Upper lobe of left lung (tissue), 6 donors: ENCODE results near the gene PPP1R12A. TPM values are rescaled to one million over a fixed set of nuclear protein-coding genes. Genes with fewer than 3 reads are reported as not detected.

Source experiments
- ATAC-seq, 2 donors: fragments of 200-7000 bp; cut with Tn5 transposase; one replicate each; pipeline ENCODE4 v1.9.1; 2022; ENCODE audit warnings: mild to moderate bottlenecking in 2 of 2, moderate library complexity in 2 of 2; ENCODE audit not compliant: low FRiP score in 2 of 2
- DNase-seq, 2 donors: peaks; one replicate each; pipeline ENCODE4 v3.0.0-alpha.2; 2019 to 2020
- H3K27ac ChIP-seq, 4 donors: fragments of 200-600 bp; sonication (generic); one replicate each; pipeline ENCODE4 v1.5.1; 2016 to 2019
- H3K27me3 ChIP-seq, 4 donors: fragments of 200-600 bp; sonication (generic); one replicate each; pipeline ENCODE4 v1.5.1; 2017 to 2019
- H3K36me3 ChIP-seq, 4 donors: fragments of 200-600 bp; sonication (generic); one replicate each; pipeline ENCODE4 v1.5.1; 2016 to 2019
- H3K4me1 ChIP-seq, 4 donors: fragments of 200-600 bp; sonication (generic); one replicate each; pipeline ENCODE4 v1.5.1; 2018 to 2019
- H3K4me3 ChIP-seq, 4 donors: fragments of 200-600 bp; sonication (generic); one replicate each; pipeline ENCODE4 v1.5.1; 2017 to 2019; ENCODE audit warnings: mild to moderate bottlenecking in 2 of 4, moderate library complexity in 1 of 4
- H3K9me3 ChIP-seq, 4 donors: fragments of 200-600 bp; sonication (generic); one replicate each; pipeline ENCODE4 v1.5.1; 2018 to 2019
- EP300 ChIP-seq, 4 donors: sonication (generic); formaldehyde crosslinking; IDR thresholded peaks; one replicate each; pipeline ENCODE4 v1.5.1; 2017; ENCODE audit warnings: antibody characterized with exemption in 4 of 4, control low read depth in 2 of 4
- POLR2A ChIP-seq, 4 donors: fragments of 450-650 bp; IDR thresholded peaks; one replicate each; pipeline ENCODE4 v1.5.1; 2016 to 2017; ENCODE audit warnings: antibody characterized with exemption in 4 of 4, mild to moderate bottlenecking in 2 of 4
- POLR2AphosphoS5 ChIP-seq, 2 donors: sonication (generic); formaldehyde crosslinking; IDR thresholded peaks; one replicate each; pipeline ENCODE4 v1.5.1; 2017; ENCODE audit warnings: antibody characterized with exemption in 2 of 2
- WGBS, 2 donors: methylation state at CpG; one replicate each; pipeline ENCODE4 v1.1.5; 2017 to 2018; 5-methylcytosine and 5-hydroxymethylcytosine counted together
- total RNA-seq, 6 donors: library from RNA; depleted of rRNA in 4 of 6; stranded (reverse); fragments of >200 nt in 4 of 6; gene quantifications; one replicate each; pipeline versions ENCODE4 v1.1.0 to v1.2.1, GENCODE V29; 2016 to 2021
- TF ChIP-seq, protein P1 (sequence below), 6 experiments: fragments of 450-650 bp in 4 of 6; fragments of 200-600 bp in 2 of 6; sonication (generic) in 2 of 6; IDR thresholded peaks; one replicate each; pipeline ENCODE4 v1.5.1; 2016 to 2019; ENCODE audit warnings: antibody characterized with exemption in 6 of 6
- donor health status: DM: no; HTN: no; CAD: no; lungs with moderate emphysema.
- donor health status: DM: no; HTN: yes; CAD: no; lungs with severe emphysema.

PPP1R12A gene
- total RNA-seq, 6 donors from 2014 or later: 50.7 to 234 (median 90.4) TPM

DNA sequence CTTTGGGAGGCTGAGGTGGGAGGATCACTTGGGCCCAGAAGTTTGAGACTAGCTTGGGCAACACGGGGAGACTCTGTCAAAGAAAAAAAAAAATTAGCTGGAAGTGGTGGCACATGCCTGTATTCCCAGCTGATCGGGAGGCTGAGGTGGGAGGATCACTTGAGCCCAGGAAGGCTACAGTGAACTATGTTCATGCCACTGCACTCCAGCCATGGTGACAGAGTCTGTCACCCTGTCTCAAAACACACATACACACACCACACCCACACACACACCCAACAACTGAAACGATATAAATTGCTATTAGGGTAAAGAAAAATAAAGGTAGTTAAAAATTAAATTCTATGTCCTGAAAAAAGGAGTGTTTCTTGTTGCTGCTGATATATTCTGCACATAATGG is 7.9 kb downstream of the PPP1R12A start:
- Histone ChIP-seq H3K9me3 (no peaks in the 10 kb centered on the region), H3K27ac (peak overlapping the region in 1 of 4 donors; percentile 27), H3K4me3 (no peak overlapping the region), H3K4me1 (peaks cover 5 to 40% (median 21%) of the 10 kb centered on the region in 4 donors), H3K27me3 (no peaks in the 10 kb centered on the region), H3K36me3 (no peaks in the 10 kb centered on the region)
- WGBS, 2 donors: 56 to 82% methylated on average over 3 of the region's 3 CpGs
- ATAC-seq (no peak), DNase-seq (no peak)
- TF ChIP-seq, protein P1, sequence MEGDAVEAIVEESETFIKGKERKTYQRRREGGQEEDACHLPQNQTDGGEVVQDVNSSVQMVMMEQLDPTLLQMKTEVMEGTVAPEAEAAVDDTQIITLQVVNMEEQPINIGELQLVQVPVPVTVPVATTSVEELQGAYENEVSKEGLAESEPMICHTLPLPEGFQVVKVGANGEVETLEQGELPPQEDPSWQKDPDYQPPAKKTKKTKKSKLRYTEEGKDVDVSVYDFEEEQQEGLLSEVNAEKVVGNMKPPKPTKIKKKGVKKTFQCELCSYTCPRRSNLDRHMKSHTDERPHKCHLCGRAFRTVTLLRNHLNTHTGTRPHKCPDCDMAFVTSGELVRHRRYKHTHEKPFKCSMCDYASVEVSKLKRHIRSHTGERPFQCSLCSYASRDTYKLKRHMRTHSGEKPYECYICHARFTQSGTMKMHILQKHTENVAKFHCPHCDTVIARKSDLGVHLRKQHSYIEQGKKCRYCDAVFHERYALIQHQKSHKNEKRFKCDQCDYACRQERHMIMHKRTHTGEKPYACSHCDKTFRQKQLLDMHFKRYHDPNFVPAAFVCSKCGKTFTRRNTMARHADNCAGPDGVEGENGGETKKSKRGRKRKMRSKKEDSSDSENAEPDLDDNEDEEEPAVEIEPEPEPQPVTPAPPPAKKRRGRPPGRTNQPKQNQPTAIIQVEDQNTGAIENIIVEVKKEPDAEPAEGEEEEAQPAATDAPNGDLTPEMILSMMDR (IDR thresholded peaks at IDR 0.05): no peak
- TF ChIP-seq POLR2A (IDR thresholded peaks at IDR 0.05): no peak

DNA sequence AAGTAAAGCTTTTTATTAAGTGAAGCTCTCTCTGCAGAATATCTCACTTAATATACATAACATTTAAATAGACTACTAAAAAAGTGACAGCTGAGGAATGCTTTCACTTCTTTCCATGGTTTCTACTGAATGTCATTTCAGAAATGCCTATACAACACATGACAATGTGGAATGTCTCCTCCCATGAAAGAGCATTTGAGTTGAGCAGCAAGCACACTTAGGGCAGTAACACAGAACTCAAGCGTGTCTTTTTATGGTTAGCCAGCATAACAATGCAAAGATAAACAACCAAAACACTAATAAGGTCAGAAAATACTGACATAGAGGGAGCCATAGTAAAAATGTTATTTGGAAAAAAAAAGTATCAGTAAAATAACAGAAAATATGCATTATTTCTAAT is 9.4 kb downstream of the PPP1R12A start:
- Histone ChIP-seq H3K4me3 (no peak overlapping the region), H3K36me3 (no peaks in the 10 kb centered on the region), H3K27me3 (no peaks in the 10 kb centered on the region), H3K9me3 (no peaks in the 10 kb centered on the region), H3K27ac (peak overlapping the region in 1 of 4 donors; percentile 20), H3K4me1 (peaks cover 17 to 33% (median 24%) of the 10 kb centered on the region in 4 donors)
- DNase-seq (no peak), ATAC-seq (no peak)
- WGBS, 2 donors: 45 to 69% methylated on average over 1 of the region's 1 CpG
- TF ChIP-seq POLR2AphosphoS5 (IDR thresholded peaks at IDR 0.05): no peak
- no peak for TF ChIP-seq POLR2A (IDR thresholded peaks at IDR 0.05)
- no peak for TF ChIP-seq EP300 (IDR thresholded peaks at IDR 0.05)
- TF ChIP-seq, protein P1 (IDR thresholded peaks at IDR 0.05): no peak

DNA sequence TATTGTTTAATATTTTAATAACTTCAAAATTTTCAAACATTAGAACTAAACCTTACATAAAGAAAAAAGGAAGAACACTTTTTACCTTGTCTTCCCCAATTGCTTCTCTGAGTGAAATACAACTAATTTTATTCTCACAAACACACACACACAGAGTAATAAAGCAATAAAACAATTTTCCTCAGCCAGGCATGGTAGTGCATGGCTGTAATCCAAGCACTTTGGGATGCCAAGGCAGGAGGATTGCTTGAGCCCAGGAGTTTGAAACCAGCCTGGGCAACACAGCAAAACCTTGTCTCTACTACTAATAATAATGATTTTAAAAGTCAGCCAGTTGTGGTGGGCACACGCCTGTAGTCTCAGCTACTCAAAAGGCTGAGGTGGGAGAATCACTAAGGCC is 13.1 kb downstream of the PPP1R12A start:
- WGBS, 2 donors: 94% methylated on average over 1 of the region's 1 CpG
- Histone ChIP-seq H3K9me3 (no peaks in the 10 kb centered on the region), H3K4me1 (peaks cover 12 to 34% (median 23%) of the 10 kb centered on the region in 4 donors), H3K27me3 (no peaks in the 10 kb centered on the region), H3K36me3 (no peaks in the 10 kb centered on the region), H3K27ac (no peak overlapping the region), H3K4me3 (no peak overlapping the region)
- DNase-seq (no peak), ATAC-seq (no peak)
- TF ChIP-seq, protein P1 (IDR thresholded peaks at IDR 0.05): no peak
- no peak for TF ChIP-seq POLR2A (IDR thresholded peaks at IDR 0.05)
- no peak for TF ChIP-seq EP300 (IDR thresholded peaks at IDR 0.05)
- no peak for TF ChIP-seq POLR2AphosphoS5 (IDR thresholded peaks at IDR 0.05)

DNA sequence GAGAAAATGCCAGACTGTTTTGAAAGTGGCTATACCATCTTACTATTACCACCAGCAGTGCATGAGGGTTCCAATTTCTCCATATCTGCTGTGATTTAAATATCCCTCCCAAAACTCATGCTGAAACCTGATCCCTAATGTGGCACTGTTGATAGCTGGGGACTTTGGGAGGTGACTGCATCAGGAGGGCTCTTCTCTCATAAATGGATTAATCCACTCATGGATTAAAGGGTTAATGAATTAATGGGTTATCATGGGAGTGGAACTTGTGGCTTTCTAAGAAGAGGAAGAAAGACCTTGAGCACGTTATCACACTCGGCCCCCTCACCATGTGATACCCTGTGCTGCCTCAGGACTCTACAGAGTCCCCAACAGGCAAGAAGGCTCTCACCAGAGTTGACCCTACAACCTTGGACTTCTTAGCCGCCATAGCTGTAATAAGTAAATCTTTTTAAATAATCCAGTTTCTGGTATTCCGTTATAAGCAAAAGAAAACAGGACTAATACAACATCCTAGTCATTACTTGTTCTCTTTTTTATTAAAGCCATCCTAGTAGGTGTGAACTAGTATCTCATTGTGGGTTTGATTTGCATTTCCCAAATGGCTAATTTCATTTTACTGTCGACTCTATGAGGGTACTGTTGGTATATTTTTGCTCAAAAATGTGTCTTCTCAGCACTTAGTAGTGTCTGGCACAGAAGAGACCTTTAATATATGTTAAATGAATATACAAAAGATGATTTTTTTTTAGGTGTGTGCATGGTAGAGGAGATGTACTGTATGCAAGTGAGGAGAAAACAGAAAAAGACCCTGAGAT is 14.3 kb downstream of the PPP1R12A start:
- no peaks in the 10 kb centered on the region for H3K36me3 ChIP-seq
- no peak for TF ChIP-seq POLR2AphosphoS5 (IDR thresholded peaks at IDR 0.05)
- no peak for TF ChIP-seq POLR2A (IDR thresholded peaks at IDR 0.05)
- TF ChIP-seq EP300 (IDR thresholded peaks at IDR 0.05): no peak
- TF ChIP-seq, protein P1 (IDR thresholded peaks at IDR 0.05): no peak
- H3K27me3 ChIP-seq: no peaks in the 10 kb centered on the region
- DNase-seq (no peak), ATAC-seq (no peak)
- H3K4me3 ChIP-seq: no peak overlapping the region
- 81 to 85% methylated on average over 5 of the region's 5 CpGs for WGBS, 2 donors
- H3K27ac ChIP-seq: no peak overlapping the region
- H3K9me3 ChIP-seq: no peaks in the 10 kb centered on the region
- peaks cover 16 to 37% (median 23%) of the 10 kb centered on the region in 4 donors for H3K4me1 ChIP-seq

DNA sequence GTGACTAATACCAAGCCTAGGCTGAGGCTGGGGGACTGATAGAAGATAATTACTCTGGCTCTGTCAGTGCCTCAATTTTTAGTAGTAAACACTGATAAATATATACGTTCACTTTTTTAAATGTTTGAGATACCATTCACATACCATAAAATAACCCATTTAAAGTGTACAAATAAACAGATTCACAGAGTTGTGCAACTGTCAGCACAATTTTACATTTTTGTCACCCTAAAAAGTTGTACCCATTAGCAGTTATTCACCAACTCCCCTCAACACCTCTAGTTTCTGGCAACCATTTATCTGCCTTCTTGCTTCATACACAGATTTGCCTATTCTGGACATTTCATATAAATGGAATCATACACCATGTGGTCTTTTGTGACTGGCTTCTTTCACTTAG is 15.1 kb downstream of the PPP1R12A start:
- ATAC-seq (no peak), DNase-seq (no peak)
- 74 to 79% methylated on average over 1 of the region's 1 CpG for WGBS, 2 donors
- TF ChIP-seq, protein P1 (IDR thresholded peaks at IDR 0.05): no peak
- no peak for TF ChIP-seq EP300 (IDR thresholded peaks at IDR 0.05)
- no peak for TF ChIP-seq POLR2A (IDR thresholded peaks at IDR 0.05)
- TF ChIP-seq POLR2AphosphoS5 (IDR thresholded peaks at IDR 0.05): no peak
- H3K27ac ChIP-seq: no peak overlapping the region
- peaks cover 23 to 35% (median 24%) of the 10 kb centered on the region in 4 donors for H3K4me1 ChIP-seq
- no peak overlapping the region for H3K4me3 ChIP-seq
- no peaks in the 10 kb centered on the region for H3K9me3 ChIP-seq
- no peaks in the 10 kb centered on the region for H3K36me3 ChIP-seq
- H3K27me3 ChIP-seq: no peaks in the 10 kb centered on the region
